ENCODE measurements around the gene PRXL2B. TPM values are rescaled to one million over a fixed set of nuclear protein-coding genes. Genes with fewer than 3 reads are reported as not detected.

The PRXL2B gene
- total RNA-seq, 2 donors from 2014 or later, result 34.8 to 39.2 TPM

DNA sequence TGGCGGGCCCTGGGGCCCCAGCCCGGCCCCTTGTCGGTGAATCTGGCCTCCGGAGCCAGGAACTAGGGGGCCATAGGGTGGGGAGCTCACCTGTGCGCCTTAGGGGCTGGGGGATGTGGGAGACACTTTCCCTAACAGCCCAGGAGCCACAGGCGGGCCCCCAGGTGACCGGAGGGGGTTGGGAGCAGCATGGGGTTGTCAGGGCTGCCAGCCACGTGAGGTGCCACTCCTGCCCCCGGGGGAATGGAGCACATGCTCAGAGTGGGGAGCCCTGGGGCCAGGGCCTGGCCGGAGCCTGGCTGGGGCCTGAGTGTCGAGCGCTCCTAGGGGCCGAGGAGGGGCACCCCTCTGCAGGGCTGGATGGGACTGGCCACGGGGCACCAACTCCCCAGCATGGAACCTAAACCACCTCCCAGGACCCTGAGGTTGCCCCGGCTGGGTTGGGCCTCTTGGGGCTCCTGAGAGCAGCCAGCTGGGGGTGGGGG is 19.9 kb downstream of the PRXL2B start:
- DNase-seq, result no peak
- H3K27ac Mint-ChIP-seq, result no peak overlapping the region
- no peak for ATAC-seq (replicated peaks in 1 of 2)
- peaks cover 0 to 4% of the 10 kb centered on the region in 2 donors for H3K9me3 Mint-ChIP-seq
- no peaks in the 10 kb centered on the region for H3K4me1 Mint-ChIP-seq (ENCODE audit: low read depth)
- no peak overlapping the region for H3K4me3 Mint-ChIP-seq
- H3K27me3 Mint-ChIP-seq (ENCODE audit: low read depth), result no peaks in the 10 kb centered on the region
- no peaks in the 10 kb centered on the region for H3K36me3 Mint-ChIP-seq (ENCODE audit: insufficient read depth in 2 of 2)

DNA sequence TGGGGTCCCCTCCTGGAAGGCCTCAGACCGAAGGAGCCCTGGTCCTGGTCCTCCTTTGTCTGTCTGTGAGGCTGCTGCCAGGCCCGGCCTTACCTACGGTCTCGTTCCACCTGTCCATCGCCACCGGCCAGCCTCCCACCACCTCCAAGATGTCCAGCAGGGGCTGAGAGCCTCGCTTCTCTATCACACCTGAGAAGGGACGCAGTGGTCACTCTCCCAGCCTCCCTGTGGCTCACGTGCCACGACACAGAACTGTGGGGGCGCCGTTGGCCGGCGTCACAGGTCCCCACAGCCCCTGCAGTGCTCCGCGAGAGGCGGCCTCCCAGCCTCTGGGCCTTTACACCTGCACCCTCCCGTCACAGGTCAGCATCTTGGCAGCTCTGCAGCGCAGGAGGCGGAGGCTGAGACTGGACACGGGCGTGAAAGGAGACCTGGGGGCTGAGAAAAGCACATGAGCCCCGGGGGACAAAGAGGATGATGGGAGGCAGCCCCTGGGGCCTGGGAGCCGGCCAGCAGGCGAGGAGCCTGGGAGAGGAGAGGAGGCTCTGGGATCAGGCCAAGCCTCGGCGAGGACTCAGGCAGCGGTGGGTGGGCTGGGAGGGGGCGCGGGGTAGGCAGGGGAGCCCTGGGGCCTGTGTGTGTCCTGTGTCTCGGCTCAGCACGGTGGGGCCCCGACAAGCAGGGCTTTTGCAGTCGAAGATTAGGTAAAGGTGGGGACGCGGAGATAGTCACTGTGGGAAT is 20.5 kb downstream of the PRXL2B start:
- H3K4me1 Mint-ChIP-seq (ENCODE audit: low read depth), result no peaks in the 10 kb centered on the region
- H3K27me3 Mint-ChIP-seq (ENCODE audit: low read depth), result no peaks in the 10 kb centered on the region
- ATAC-seq (replicated peaks in 1 of 2) (no peak), DNase-seq (no peak)
- no peak overlapping the region for H3K27ac Mint-ChIP-seq
- peaks cover 0 to 4% of the 10 kb centered on the region in 2 donors for H3K9me3 Mint-ChIP-seq
- H3K4me3 Mint-ChIP-seq, result no peak overlapping the region
- H3K36me3 Mint-ChIP-seq (ENCODE audit: insufficient read depth in 2 of 2), result no peaks in the 10 kb centered on the region

DNA sequence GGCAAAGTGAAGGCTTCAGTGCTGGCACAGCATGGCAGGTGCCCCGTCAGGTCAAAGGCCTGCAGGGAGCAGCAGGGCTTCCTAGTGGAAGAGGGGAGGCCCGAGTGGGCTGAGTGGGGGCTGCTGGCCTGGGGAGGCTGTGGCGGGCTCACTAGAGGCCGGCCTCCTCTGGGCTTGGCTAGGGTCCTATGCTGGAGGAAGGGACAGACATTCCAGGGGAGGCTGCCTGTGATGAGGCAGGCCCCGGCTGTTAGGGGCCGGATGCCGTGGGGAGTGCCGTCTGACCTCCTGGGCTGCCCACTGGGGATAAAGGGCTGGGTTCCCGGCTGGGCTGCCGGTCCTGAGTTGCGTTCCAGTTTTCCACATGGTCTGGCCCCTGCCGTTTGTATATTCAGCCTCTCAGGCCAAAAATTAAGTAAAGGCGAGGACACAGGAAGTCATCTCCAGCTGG is 21.1 kb downstream of the PRXL2B start:
- H3K27me3 Mint-ChIP-seq (ENCODE audit: low read depth), result no peaks in the 10 kb centered on the region
- H3K9me3 Mint-ChIP-seq, result peaks cover 0 to 4% of the 10 kb centered on the region in 2 donors
- no peak for DNase-seq
- ATAC-seq (replicated peaks in 1 of 2), result no peak
- no peak overlapping the region for H3K4me3 Mint-ChIP-seq
- H3K36me3 Mint-ChIP-seq (ENCODE audit: insufficient read depth in 2 of 2), result no peaks in the 10 kb centered on the region
- H3K4me1 Mint-ChIP-seq (ENCODE audit: low read depth), result no peaks in the 10 kb centered on the region
- H3K27ac Mint-ChIP-seq, result no peak overlapping the region

DNA sequence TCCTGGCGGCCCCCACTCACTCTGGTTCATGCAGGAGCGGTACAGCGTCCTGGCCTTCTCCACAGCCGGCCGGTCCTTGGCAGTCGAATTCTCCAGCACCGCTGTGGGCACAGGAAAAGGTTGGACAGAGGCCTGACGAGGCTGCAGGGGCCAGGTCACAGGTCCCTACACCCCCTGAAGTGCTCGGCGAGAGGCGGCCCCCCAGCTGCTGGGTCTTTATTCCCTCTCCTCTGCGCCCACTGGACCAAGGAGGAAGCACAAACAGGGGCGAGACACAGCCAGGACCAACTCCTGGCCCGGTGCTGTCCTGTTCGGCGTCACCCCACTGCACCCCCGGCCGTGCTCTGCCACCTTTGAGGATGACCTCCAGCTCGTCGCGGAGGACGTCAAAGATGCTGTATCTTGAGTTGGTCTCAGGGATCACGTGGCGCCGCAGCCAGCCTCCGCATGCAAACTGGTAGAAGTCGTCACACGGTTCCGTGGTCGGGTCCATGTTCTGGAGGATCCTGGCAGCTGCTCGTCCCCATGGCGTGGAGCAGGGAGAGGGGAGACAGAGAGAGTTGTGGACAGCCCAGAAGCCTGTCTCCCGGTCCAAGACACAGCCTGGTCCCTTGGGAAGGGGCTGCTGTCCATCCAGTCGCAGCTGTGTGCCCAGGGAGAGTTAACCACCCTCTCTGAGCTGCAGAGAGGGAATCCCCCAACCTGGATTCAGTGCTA is 22.9 kb downstream of the PRXL2B start:
- H3K27ac Mint-ChIP-seq, result no peak overlapping the region
- ATAC-seq (replicated peaks in 1 of 2) (no peak), DNase-seq (no peak)
- H3K4me1 Mint-ChIP-seq (ENCODE audit: low read depth), result no peaks in the 10 kb centered on the region
- H3K9me3 Mint-ChIP-seq, result peaks cover 9 to 10% of the 10 kb centered on the region in 2 donors
- no peaks in the 10 kb centered on the region for H3K27me3 Mint-ChIP-seq (ENCODE audit: low read depth)
- no peak overlapping the region for H3K4me3 Mint-ChIP-seq
- peaks cover 4 to 8% of the 10 kb centered on the region in 2 donors for H3K36me3 Mint-ChIP-seq (ENCODE audit: insufficient read depth in 2 of 2)

DNA sequence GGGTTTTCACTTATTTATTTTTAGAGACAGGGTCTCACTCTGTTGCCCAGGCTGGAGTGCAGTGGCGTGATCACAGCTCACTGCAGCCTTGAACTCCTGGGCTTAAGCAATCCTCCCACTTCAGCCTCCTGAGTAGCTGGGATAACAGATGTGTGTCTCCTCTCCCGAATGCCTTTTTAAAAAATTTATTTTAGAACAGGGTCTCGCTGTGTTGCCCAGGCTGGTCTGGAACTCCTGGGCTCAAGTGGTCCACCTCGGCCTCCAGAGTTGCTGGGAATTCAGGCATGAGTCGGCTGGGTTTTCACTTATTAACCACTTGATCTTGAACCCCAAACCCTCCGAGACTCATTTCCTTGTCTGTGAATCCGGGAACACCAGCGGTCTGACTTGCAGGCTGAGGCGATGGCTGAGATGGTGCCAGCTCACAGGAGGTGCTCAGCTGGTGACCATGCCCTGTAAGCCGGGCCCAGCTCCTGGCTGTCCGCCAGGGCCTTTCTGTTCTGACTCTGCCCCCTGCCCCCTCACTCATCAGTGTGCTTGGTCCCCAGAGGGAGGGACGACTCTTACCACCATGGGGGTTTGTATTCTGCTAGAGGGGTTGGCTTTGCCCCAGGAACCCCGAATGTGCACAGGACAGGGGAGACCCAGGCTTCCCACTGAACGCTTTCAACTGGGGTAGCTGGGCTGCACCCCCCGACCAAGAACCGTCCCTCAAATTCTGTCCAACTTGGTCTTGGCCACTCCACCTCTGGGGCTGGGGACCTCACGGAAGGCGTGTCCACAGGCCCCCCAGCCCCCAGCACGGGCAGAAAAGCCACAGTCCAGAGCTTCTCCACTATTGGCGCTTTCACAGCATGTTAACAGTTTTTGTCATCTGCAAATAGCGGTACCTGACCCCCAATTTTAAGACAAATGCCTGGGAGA is 23.7 kb downstream of the PRXL2B start:
- Mint-ChIP-seq H3K4me1 (ENCODE audit: low read depth) (no peaks in the 10 kb centered on the region), H3K27ac (no peak overlapping the region), H3K36me3 (ENCODE audit: insufficient read depth in 2 of 2) (peaks cover 6 to 8% of the 10 kb centered on the region in 2 donors), H3K4me3 (no peak overlapping the region), H3K27me3 (ENCODE audit: low read depth) (no peaks in the 10 kb centered on the region), H3K9me3 (peaks cover 11 to 13% of the 10 kb centered on the region in 2 donors)
- DNase-seq, result no peak
- ATAC-seq (replicated peaks in 1 of 2), result no peak

DNA sequence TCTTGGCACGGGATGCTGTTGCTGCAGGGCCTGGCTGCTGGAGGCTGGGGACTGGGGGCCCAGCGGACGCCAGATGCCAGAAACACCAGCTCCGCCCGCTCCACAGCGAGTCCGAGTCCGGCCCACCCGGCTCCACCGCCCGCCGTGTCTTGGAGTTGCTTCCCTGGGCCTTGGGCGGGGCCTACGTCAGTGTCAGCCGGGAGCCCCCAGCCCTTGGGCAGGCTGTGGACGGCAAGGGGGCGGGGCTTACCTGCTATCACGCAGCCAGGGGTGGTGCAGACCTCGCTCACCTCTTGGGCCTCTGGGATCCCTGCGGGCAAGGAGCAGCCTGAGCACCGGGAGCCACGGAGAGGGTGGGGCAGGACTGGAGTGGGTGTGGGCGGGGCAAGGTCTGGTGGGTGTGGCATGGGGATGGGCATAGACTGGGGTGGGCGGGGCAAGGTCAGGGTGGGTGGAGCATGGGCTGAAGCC is 24.5 kb downstream of the PRXL2B start:
- no peak overlapping the region for H3K27ac Mint-ChIP-seq
- H3K4me1 Mint-ChIP-seq (ENCODE audit: low read depth), result no peaks in the 10 kb centered on the region
- H3K27me3 Mint-ChIP-seq (ENCODE audit: low read depth), result no peaks in the 10 kb centered on the region
- H3K9me3 Mint-ChIP-seq, result peaks cover 12 to 14% of the 10 kb centered on the region in 2 donors
- ATAC-seq (replicated peaks in 1 of 2), result peak in 1 of 2 donors; percentile 36
- peak in 1 of 2 donors; percentile 26 for DNase-seq
- peaks cover 6 to 8% of the 10 kb centered on the region in 2 donors for H3K36me3 Mint-ChIP-seq (ENCODE audit: insufficient read depth in 2 of 2)
- H3K4me3 Mint-ChIP-seq, result no peak overlapping the region

DNA sequence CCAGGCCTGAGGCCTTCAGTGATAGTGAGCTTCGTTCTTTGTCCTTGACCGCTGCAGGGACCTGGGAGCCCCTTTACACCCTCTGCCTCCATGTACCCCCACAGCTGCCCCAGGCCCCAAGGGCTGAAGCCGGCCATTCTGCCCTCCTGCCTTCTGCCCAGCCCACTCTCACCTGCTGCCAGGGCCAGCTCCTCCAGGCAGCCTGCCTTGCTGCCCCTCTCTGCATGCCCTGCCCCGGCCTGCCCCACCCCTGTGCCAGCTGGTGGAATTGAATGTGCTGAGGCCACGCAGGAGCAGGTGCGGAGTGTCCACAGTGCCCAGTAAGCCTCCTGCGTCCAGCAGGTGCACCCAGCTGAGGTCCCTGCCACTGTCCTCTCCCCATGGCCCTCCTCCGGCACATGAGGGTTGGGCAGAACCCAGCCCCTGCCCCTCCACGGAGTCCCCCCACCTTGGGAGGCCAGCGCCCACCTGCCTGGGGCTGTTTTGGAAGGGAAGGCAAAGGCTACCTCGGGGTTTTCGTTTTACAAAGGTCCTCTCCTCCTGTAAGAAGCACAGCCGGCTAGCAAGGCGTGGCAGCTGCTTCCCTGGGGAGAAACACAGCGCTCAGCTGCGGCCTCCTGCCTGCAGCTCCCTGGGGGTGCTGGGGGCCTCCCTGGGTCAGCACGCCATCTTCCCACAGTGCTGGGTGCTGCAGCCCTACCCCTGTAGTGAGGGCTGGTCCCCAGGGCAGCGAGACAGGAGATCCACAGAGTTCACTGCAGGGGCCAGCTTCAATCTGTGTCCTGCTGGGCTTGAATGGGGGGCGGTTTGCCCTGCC is 25.3 kb downstream of the PRXL2B start:
- peaks cover 14 to 17% of the 10 kb centered on the region in 2 donors for H3K9me3 Mint-ChIP-seq
- H3K27me3 Mint-ChIP-seq (ENCODE audit: low read depth), result no peaks in the 10 kb centered on the region
- no peak overlapping the region for H3K4me3 Mint-ChIP-seq
- H3K27ac Mint-ChIP-seq, result no peak overlapping the region
- H3K4me1 Mint-ChIP-seq (ENCODE audit: low read depth), result no peaks in the 10 kb centered on the region
- no peak for ATAC-seq (replicated peaks in 1 of 2)
- peaks cover 7 to 12% of the 10 kb centered on the region in 2 donors for H3K36me3 Mint-ChIP-seq (ENCODE audit: insufficient read depth in 2 of 2)
- DNase-seq, result no peak

DNA sequence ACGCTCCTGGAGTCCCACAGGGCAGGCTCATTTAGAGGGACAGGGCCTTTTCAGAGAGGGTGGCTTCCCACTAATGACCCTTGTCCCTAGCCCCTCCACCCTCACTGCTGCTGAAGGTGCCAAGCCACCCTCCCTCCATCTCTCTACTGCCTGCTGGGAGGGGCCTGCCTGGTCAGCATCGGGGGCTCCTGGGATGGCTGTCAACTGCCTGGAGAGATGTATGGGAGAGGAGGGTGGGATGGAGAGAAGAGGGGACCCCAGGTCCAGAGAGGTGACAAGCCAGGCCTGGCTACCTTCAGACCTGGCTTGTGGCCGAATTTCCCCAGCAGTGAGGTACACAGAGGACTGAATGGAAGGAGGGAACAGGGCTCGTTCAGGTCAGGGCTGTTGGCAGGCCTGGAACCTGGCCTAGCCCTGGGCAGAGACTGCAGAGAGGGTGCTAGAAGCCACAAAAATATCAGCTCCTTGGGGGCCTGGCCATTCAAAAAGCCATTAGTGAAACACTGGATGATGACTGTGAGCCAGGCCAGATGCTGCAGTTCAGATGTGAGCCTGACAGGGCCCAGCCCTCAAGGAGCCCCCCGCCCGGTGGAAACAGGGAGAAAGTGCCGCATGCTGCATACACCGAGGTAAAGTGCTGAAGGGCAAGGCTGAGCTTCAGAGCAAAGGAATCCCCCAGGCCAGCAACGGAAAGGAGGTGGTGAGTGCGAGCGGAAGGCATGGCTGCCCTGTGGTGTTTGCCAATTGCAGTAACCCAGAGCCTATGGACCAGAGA is 26.2 kb downstream of the PRXL2B start:
- peaks cover 14 to 17% of the 10 kb centered on the region in 2 donors for H3K9me3 Mint-ChIP-seq
- H3K27ac Mint-ChIP-seq, result no peak overlapping the region
- DNase-seq (no peak), ATAC-seq (replicated peaks in 1 of 2) (no peak)
- H3K4me3 Mint-ChIP-seq, result no peak overlapping the region
- H3K27me3 Mint-ChIP-seq (ENCODE audit: low read depth), result no peaks in the 10 kb centered on the region
- peaks cover 7 to 12% of the 10 kb centered on the region in 2 donors for H3K36me3 Mint-ChIP-seq (ENCODE audit: insufficient read depth in 2 of 2)
- no peaks in the 10 kb centered on the region for H3K4me1 Mint-ChIP-seq (ENCODE audit: low read depth)

DNA sequence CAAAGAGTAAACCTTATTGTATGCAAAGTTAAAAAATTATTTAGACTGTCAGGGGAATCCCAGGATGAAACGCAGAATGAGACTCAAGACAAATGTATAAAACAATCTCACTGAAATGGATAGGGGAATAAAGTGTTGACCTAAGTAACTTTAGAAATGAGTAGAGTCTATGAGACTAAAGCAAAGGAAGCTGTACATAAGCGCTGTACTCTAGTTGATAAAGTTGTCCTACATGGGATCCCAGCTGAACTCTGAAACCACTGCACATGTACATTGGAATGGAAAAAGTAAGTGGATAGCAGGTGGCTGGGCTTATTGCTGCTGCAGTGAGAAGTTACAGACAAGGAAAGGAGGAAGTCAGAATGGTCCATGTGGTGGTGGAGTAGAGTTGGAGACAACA is 27.6 kb downstream of the PRXL2B start:
- Mint-ChIP-seq H3K4me3 (no peak overlapping the region), H3K27me3 (ENCODE audit: low read depth) (peaks cover 7% of the 10 kb centered on the region), H3K27ac (no peak overlapping the region), H3K36me3 (ENCODE audit: insufficient read depth in 2 of 2) (peaks cover 9 to 14% of the 10 kb centered on the region in 2 donors), H3K4me1 (ENCODE audit: low read depth) (no peaks in the 10 kb centered on the region), H3K9me3 (peaks cover 14% of the 10 kb centered on the region in 2 donors)
- ATAC-seq (replicated peaks in 1 of 2) (no peak), DNase-seq (no peak)

DNA sequence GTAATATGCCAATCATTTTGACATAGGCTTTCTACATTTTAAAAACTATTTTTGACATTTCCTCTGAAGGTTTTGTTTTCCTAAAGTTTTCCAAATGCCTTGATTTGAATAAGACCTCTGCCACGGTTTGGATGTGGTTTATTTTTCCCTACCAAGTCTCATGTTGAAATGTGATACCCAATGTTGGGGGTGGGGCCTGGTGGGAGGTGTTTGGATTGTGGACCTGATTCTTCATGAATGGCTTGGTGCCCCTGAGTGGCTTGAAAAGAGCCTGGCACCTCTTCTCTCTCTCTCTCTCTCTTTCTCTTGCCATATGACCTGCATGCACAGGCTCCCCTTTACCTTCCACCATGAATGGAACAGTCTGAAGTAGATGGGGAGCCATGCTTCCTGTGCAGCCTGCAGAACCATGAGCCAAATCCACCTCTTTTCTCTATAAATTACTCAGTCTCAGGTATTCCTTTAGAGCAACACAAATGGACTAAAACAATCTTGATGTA is 31.4 kb downstream of the PRXL2B start:
- Mint-ChIP-seq H3K4me1 (ENCODE audit: low read depth) (peaks cover 4% of the 10 kb centered on the region), H3K27ac (no peak overlapping the region), H3K4me3 (no peak overlapping the region), H3K36me3 (ENCODE audit: insufficient read depth in 2 of 2) (peaks cover 9 to 18% of the 10 kb centered on the region in 2 donors), H3K9me3 (peaks cover 17 to 19% of the 10 kb centered on the region in 2 donors), H3K27me3 (ENCODE audit: low read depth) (peaks cover 7% of the 10 kb centered on the region)
- DNase-seq, result no peak
- no peak for ATAC-seq (replicated peaks in 1 of 2)

DNA sequence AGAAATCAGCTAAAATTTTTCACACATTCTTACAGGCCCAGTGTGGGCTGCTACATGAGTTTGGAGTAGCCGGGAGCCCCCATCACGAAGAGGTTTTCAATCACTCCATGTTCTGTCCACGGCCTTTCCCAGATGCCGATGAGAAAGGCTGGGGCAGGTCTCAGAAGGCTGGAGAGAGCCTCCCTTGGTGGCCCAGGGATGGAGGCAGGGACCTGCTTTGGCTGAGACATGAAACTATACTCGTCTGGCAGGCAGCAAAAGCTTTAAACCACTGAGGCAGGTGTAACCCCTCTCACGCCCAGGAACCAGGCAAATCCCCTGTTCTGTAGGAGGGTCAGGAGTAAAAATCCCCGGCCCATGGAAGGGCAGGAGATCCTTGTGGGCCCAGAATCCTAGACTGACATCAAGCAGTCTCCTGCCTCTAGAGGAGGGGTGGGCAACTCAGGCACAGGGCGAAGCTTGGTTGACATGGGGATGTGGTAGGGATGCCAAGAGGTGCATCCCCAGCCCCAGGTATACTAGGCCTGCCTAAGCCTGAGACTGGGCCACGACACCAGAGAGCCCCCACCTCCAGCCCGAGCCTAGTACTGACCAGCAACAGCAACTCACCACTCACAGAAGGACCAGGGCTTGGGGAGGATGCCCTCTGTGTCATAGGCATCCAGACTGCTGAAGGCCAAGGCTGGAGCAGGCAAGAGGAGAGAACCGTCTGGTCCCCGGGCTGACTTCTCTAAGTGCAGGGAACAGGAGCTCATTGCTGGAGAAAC is 37.2 kb downstream of the PRXL2B start:
- H3K27ac Mint-ChIP-seq, result no peak overlapping the region
- no peak for ATAC-seq (replicated peaks in 1 of 2)
- H3K9me3 Mint-ChIP-seq, result peaks cover 3 to 5% of the 10 kb centered on the region in 2 donors
- H3K27me3 Mint-ChIP-seq (ENCODE audit: low read depth), result peaks cover 32% of the 10 kb centered on the region
- H3K36me3 Mint-ChIP-seq (ENCODE audit: insufficient read depth in 2 of 2), result peaks cover 0 to 3% of the 10 kb centered on the region in 2 donors
- no peak for DNase-seq
- H3K4me3 Mint-ChIP-seq, result no peak overlapping the region
- H3K4me1 Mint-ChIP-seq (ENCODE audit: low read depth), result peaks cover 4% of the 10 kb centered on the region

All from activated T-cell treated with anti-CD3 and anti-CD28 coated beads, Interleukin-2, amount 50 U/mL, for 72 hours (primary cell).